GM12878 (cell line): ENCODE results near the gene LCLAT1. TPM values are rescaled to one million over a fixed set of nuclear protein-coding genes. Genes with fewer than 3 reads are reported as not detected.

Source experiments
- ATAC-seq: fragments of 200-7000 bp; cut with Tn5 transposase; 3 replicates; pipeline ENCODE4 v1.9.1; 2020; ENCODE audit warnings: mild to moderate bottlenecking, moderate library complexity
- BruUV-seq: library from RNA; stranded (reverse); fragments of 400-500 nt; replicated peaks from 2 replicates; lab custom pipeline; 2021; lab: Mats Ljungman, UMichigan
- CTCF ChIA-PET: fragments of 300-600 bp; sonication (Branson Sonifier 250); formaldehyde crosslinking; extraction: SDS; loops from one replicate; lab custom pipeline; 2021; ENCODE audit warnings: inconsistent platforms; lab: Yijun Ruan, JAX
- POLR2A ChIA-PET: fragments of 350-600 bp; formaldehyde crosslinking; extraction: SDS; loops from one replicate; lab custom pipeline; 2021; ENCODE audit warnings: inconsistent platforms; lab: Charles Lee
- RAD21 ChIA-PET: fragments of 300-600 bp; sonication (Branson Sonifier 250); formaldehyde crosslinking; loops from one replicate; lab custom pipeline; 2023; ENCODE audit warnings: antibody characterized with exemption; ENCODE audit not compliant: unreplicated experiment; lab: Charles Lee
- SMC1A ChIA-PET: fragments of 300-600 bp; sonication (Branson Sonifier 250); formaldehyde crosslinking; loops from one replicate; lab custom pipeline; 2023; ENCODE audit not compliant: unreplicated experiment, uncharacterized antibody; lab: Charles Lee
- DNase-seq: peaks from one replicate; pipeline ENCODE4 v3.0.0-alpha.2; 2011; ENCODE audit warnings: low read depth, low spot score
- FAIRE-seq: peaks from 3 replicates; lab custom pipeline; 2011; peaks lifted over from hg19 to GRCh38; lab: Jason Lieb, UNC
- H2AFZ ChIP-seq: 2 replicates; pipeline ENCODE4 v1.6.0; 2011; ENCODE audit warnings: low read depth, low read length, control low read depth; ENCODE audit not compliant: control insufficient read depth
- H3K27ac ChIP-seq: 2 replicates; pipeline ENCODE4 v1.5.1; 2011; ENCODE audit warnings: control low read depth; ENCODE audit not compliant: control insufficient read depth, insufficient read depth
- H3K27me3 ChIP-seq, 2 experiments: replicated peaks in 1 of 2; 2 replicates each; pipeline versions ENCODE4 v1.6.0 to v1.6.1; 2011; ENCODE audit warnings: low read length in 1 of 2; ENCODE audit not compliant: control insufficient read depth in 2 of 2, insufficient read depth in 2 of 2
- H3K36me3 ChIP-seq, 2 experiments: 2 replicates each; pipeline ENCODE4 v1.5.1; 2011; ENCODE audit warnings: low read length in 1 of 2; ENCODE audit not compliant: control insufficient read depth in 2 of 2, insufficient read depth in 2 of 2
- H3K4me1 ChIP-seq: 2 replicates; pipeline ENCODE4 v1.6.1; 2011; ENCODE audit warnings: mild to moderate bottlenecking, low read length, moderate library complexity, mixed read lengths; ENCODE audit not compliant: control insufficient read depth, insufficient read depth
- H3K4me2 ChIP-seq: 2 replicates; pipeline ENCODE4 v1.6.0; 2011; ENCODE audit warnings: control low read depth; ENCODE audit not compliant: control insufficient read depth, insufficient read depth
- H3K4me3 ChIP-seq: fragments of 200-600 bp; sonication (generic); 2 replicates; pipeline ENCODE4 v1.5.1; 2016
- H3K79me2 ChIP-seq: 2 replicates; pipeline ENCODE4 v1.6.0; 2011; ENCODE audit warnings: low read length; ENCODE audit not compliant: control insufficient read depth, insufficient read depth
- H3K9ac ChIP-seq: 2 replicates; pipeline ENCODE4 v1.8.0; 2011; ENCODE audit warnings: low read length, control low read depth, mixed read lengths; ENCODE audit not compliant: control insufficient read depth, insufficient read depth
- H3K9me3 ChIP-seq: replicated peaks from 3 replicates; pipeline ENCODE4 v1.5.1; 2011; ENCODE audit warnings: mild to moderate bottlenecking, low read length; ENCODE audit not compliant: control insufficient read depth, insufficient read depth
- H4K20me1 ChIP-seq: 2 replicates; pipeline ENCODE4 v1.6.0; 2011; ENCODE audit not compliant: control insufficient read depth, insufficient read depth
- ATF7 ChIP-seq: fragments of 450-650 bp; IDR thresholded peaks from 2 replicates; pipeline ENCODE4 v1.6.1; 2016; ENCODE audit warnings: low read depth, mild to moderate bottlenecking
- BMI1 ChIP-seq: fragments of 450-650 bp; IDR thresholded peaks from 2 replicates; pipeline ENCODE4 v1.6.1; 2016; ENCODE audit warnings: mild to moderate bottlenecking, moderate library complexity, borderline replicate concordance
- CEBPZ ChIP-seq: fragments of 150-350 bp; IDR thresholded peaks from 2 replicates; pipeline ENCODE4 v1.6.1; 2016; ENCODE audit warnings: low read depth, low read length
- CREB1 ChIP-seq: IDR thresholded peaks from 2 replicates; pipeline ENCODE4 v1.6.1; 2012; ENCODE audit warnings: low read depth, mild to moderate bottlenecking, inconsistent platforms
- FOS ChIP-seq: IDR thresholded peaks from 3 replicates; pipeline ENCODE4 v1.6.1; 2011; ENCODE audit warnings: borderline replicate concordance; ENCODE audit not compliant: insufficient read length; ENCODE audit errors: extremely low read depth
- KAT2A ChIP-seq: conservative IDR thresholded peaks from 2 replicates; pipeline ENCODE4 v1.6.1; 2011; ENCODE audit warnings: low read depth, low read length; ENCODE audit not compliant: control insufficient read depth
- NFYB ChIP-seq: IDR thresholded peaks from 2 replicates; pipeline ENCODE4 v1.6.1; 2011; ENCODE audit warnings: low read depth, mild to moderate bottlenecking, low read length, improper control_type of control experiment, moderate library complexity; ENCODE audit not compliant: insufficient read depth
- SMAD5 ChIP-seq: IDR thresholded peaks from 2 replicates; pipeline ENCODE4 v1.6.1; 2016; ENCODE audit warnings: antibody characterized with exemption, low read depth
- SP1 ChIP-seq: IDR thresholded peaks from one replicate; pipeline ENCODE4 v1.6.1; 2011; ENCODE audit warnings: low read depth, low read length
- YY1 ChIP-seq: IDR thresholded peaks from 2 replicates; pipeline ENCODE4 v1.6.1; 2011; ENCODE audit warnings: low read depth, mild to moderate bottlenecking, low read length
- ZNF384 ChIP-seq: IDR thresholded peaks from 2 replicates; pipeline ENCODE4 v1.6.1; 2012; ENCODE audit warnings: low read depth, mild to moderate bottlenecking, low read length, improper control_type of control experiment, borderline replicate concordance
- WGBS: methylation state at CpG from one replicate; pipeline ENCODE4 v1.1.6; 2016; ENCODE audit warnings: low lambda C conversion rate; ENCODE audit not compliant: insufficient replicate concordance, insufficient coverage; ENCODE audit errors: missing lambda C conversion rate; 5-methylcytosine and 5-hydroxymethylcytosine counted together
- in situ Hi-C: fragments of 300-500 bp; cut with MboI; formaldehyde crosslinking; loops from 9 replicates; pipeline ENCODE4 v1.14.3; 2018; ENCODE audit warnings: mixed read lengths
- intact Hi-C: fragments of 100-400 bp; cut with micrococcal nuclease; formaldehyde crosslinking; loops from one replicate; pipeline ENCODE4 v1.14.2; 2022; ENCODE audit not compliant: unreplicated experiment
- polyA plus RNA-seq, 11 experiments: library from polyadenylated mRNA; depleted of rRNA in 4 of 11; unstranded in 6 of 11; stranded (reverse) in 5 of 11; fragments of >200 nt; fragmentation: Nextera tagmentation in 4 of 11; fragmentation: Illumina TruSeq in 1 of 11; extraction: Ambion mirVana in 4 of 11; extraction: Trizol in 1 of 11; gene quantifications; 1 replicate in 1 of 11; 2 replicates in 10 of 11; pipeline versions ENCODE4 v1.2.1 to v1.2.3, GENCODE V29; 2011 to 2016; ENCODE audit warnings: inconsistent platforms in 2 of 11, missing spikeins in 2 of 11, low read depth in 1 of 11
- total RNA-seq, 4 experiments: library from RNA; depleted of rRNA in 3 of 4; stranded (reverse); fragments of >200 nt in 3 of 4; fragmentation: Illumina TruSeq in 1 of 4; extraction: Trizol in 1 of 4; gene quantifications; 2 replicates each; pipeline versions ENCODE4 v1.2.1 to v1.2.3, GENCODE V29; 2013 to 2021
- TF ChIP-seq, protein P1 (sequence below): IDR thresholded peaks from 2 replicates; pipeline ENCODE4 v1.6.1; 2012; ENCODE audit warnings: low read depth, low read length, improper control_type of control experiment
- TF ChIP-seq, protein P2 (sequence below): IDR thresholded peaks from 2 replicates; pipeline ENCODE4 v1.6.1; 2011; ENCODE audit warnings: low read depth, low read length, improper control_type of control experiment, borderline replicate concordance

Gene LCLAT1
- total and polyA plus RNA-seq, 10 of the 15 experiments (the other 5 are each of a cell fraction or from before 2014, with no cell fraction given) = 8.1 to 33.0 (median 15.9) TPM

GRCh38 chr2:30487603-30488002 is 40.6 kb downstream of the LCLAT1 start (continued):
- TF ChIP-seq CEBPZ = no peak
- no peak for TF ChIP-seq ATF7
- no peak for TF ChIP-seq ZNF384
- TF ChIP-seq, all 136 proteins: peak for 0

GRCh38 chr2:30488012-30488659 is 41.1 kb downstream of the LCLAT1 start:
- no peaks in the 10 kb centered on the region for H3K36me3 ChIP-seq
- H3K9me3 ChIP-seq = no peaks in the 10 kb centered on the region; the same call in 2 of the 3 replicates
- ChIA-PET SMC1A (interaction anchor here (0.9 to 1.7 kb wide), 9 partner anchors 14 to 323 kb away, joined by 3 to 7 read pairs (median 4); no protein-coding TSS in a partner anchor), CTCF (interaction anchor here (0.9 to 1.7 kb wide), 4 partner anchors 9 to 280 kb away, joined by 3 to 9 read pairs (median 4); no protein-coding TSS in a partner anchor), POLR2A (interaction anchor here (0.8 to 0.9 kb wide), 2 partner anchors 200 to 256 kb away, joined by 3 read pairs; no protein-coding TSS in a partner anchor), RAD21 (interaction anchor here (0.5 to 1.3 kb wide), 2 partner anchors 12 to 245 kb away, joined by 3 to 4 read pairs; no protein-coding TSS in a partner anchor)
- FAIRE-seq (no peak), DNase-seq (no peak), ATAC-seq (peak; percentile 56)
- WGBS = 82% methylated on average over 1 of the region's 1 CpG
- H4K20me1 ChIP-seq = no peaks in the 10 kb centered on the region
- H3K9ac ChIP-seq = no peak overlapping the region
- no peak overlapping the region for H3K27ac ChIP-seq
- in situ Hi-C loops (no loop called here), intact Hi-C loops (loop anchor here (10.0 kb wide), 1 partner anchor 253 kb away; the partner anchor contains the start of gene LBH)
- no peak overlapping the region for H3K4me3 ChIP-seq
- H3K4me2 ChIP-seq = no peak overlapping the region
- no peak overlapping the region for H2AFZ ChIP-seq
- BruUV-seq = no TSS peak
- H3K4me1 ChIP-seq = peaks cover 6% of the 10 kb centered on the region
- H3K27me3 ChIP-seq = no peaks in the 10 kb centered on the region
- H3K79me2 ChIP-seq = peaks cover 2% of the 10 kb centered on the region
- TF ChIP-seq FOS (no peak), BMI1 (no peak), SMAD5 (no peak), NFYB (no peak), KAT2A (no peak), SP1 (no peak), YY1 (no peak), CREB1 (no peak)
- TF ChIP-seq, protein P1, sequence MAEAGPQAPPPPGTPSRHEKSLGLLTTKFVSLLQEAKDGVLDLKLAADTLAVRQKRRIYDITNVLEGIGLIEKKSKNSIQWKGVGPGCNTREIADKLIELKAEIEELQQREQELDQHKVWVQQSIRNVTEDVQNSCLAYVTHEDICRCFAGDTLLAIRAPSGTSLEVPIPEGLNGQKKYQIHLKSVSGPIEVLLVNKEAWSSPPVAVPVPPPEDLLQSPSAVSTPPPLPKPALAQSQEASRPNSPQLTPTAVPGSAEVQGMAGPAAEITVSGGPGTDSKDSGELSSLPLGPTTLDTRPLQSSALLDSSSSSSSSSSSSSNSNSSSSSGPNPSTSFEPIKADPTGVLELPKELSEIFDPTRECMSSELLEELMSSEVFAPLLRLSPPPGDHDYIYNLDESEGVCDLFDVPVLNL = no peak
- TF ChIP-seq, protein P2, sequence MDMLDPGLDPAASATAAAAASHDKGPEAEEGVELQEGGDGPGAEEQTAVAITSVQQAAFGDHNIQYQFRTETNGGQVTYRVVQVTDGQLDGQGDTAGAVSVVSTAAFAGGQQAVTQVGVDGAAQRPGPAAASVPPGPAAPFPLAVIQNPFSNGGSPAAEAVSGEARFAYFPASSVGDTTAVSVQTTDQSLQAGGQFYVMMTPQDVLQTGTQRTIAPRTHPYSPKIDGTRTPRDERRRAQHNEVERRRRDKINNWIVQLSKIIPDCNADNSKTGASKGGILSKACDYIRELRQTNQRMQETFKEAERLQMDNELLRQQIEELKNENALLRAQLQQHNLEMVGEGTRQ = no peak
